HPDE6-E6E7 (cell line): Measurements from ENCODE around the gene RSPO4.
A peak's percentile ranks its signal among the peaks of the same experiment; 100 is the strongest.

Experiments used
- DNase-seq: peaks from one replicate; pipeline ENCODE4 v3.0.0; 2011; ENCODE audit warnings: missing footprints; ENCODE audit errors: extremely low spot score

The RSPO4 gene

DNA sequence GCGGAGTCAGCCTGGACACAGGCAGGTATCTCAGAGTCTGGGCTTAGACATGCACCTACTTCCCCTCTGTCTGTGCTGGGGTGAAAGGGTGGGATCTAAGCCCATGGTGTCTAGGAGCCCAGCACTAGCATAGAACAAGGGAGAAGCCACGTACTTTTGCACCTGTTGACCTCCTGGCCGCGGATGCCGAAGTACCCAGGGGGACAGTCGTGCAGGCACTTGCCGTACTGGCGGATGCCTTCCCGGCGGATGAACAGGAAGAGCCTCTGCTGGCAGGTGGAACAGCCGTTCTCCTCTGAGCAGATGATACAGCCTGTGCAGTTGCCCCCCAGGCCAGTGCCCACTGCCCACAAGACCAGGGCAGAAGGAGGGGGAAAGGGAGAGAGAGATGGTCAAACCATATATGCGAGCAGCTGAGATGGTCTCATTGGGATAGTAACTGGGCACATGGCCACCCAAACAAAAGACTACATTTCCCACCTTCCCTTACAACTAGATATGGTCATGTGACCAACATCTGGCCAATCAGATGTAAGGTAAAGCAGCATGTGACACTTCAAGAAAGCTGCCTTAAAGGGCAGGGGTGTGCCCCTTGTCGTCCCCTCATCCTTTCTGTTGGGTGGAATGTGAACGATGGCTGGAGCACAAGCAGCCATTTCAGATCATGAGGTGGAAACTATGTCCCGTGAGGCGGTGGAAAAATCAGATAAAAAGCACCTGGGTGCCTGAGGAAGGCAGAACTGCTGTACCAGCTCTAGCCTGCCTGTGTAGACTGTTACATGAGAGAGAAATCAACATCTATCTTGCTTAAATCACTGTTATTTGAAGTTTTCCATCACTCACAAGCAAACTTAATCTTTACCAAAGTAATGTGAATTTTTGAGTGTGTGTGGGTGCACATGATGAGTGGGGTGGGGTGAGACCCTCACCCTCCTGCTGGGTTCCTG, 34.0 kb downstream of the RSPO4 start:
- DNase-seq = no peak

DNA sequence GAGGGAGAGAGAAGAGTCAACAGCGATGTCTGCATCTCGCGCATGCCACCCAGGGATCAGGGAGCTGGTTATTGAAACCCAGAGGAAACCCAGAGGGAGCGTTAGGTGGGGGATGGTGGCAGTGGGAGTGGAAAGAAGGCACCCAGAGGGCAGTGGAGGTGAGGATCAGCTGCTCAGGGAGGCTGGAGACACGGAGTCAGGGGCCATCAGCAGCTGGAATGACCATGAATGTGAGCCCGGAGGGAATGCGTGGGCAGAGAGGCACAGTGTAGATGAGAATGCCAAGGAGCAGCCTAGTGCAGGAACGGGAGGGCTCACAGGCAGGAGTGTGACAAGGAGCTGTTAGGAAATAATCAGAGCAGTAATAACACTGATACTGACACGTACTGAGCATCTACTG, 36.2 kb downstream of the RSPO4 start:
- DNase-seq = no peak

DNA sequence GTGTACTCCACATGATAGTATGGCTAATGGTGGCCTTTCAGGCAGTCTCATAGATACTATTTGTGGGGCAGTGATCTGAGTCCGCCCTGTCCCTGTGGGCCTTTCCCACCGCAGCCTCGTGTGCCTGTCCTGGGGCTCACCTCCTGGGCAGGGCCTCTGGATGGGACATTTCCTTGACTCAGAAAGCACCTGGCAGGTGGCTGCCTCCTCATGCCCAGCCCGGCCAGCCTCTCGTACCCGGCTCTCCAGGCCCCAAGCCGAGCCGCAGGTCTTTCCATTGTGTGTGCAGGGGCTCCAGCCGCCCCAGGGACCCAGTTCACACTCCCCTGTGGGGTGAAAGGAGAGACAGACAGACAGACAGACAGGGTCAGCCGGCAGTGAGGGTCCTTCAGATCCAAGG, 38.3 kb downstream of the RSPO4 start:
- DNase-seq = no peak

DNA sequence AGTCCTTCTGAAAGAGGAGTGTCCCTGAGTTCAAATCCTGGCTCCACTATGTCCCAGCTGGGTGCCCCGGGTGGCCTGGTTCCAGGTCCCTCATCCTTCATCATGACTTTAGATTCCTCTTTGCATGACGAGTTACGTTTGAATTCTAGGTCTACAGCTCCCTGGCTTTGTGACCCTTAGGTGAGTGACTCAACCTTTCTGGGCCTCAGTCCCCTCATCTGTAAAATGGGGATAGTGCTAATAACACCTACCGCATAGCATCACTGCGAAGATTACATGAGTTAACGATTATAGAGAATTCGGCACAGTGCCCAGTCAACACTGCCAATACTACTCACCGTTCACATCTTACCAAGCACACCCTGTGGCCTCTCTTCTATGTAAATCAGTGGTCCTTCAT, 39.4 kb downstream of the RSPO4 start:
- DNase-seq = no peak

DNA sequence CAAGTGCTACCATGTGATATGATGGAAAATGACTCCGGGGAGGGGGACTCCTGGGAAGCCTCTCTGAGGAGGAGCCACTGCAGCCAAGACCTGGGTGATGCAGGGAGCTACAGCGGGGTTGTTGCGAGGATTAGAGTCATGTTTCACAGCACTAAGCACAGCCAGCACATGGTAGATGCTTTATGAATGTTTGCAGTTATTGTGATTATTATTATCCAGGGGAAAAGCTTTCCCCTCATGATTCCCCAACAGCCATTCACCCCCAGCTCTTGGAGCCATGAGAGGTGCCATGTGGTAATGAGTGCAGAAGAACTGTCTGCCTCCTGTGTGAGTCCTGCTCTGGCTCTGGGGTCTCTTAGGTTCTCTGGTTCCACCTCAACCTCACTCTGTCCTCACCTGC, 39.9 kb downstream of the RSPO4 start:
- DNase-seq = no peak

DNA sequence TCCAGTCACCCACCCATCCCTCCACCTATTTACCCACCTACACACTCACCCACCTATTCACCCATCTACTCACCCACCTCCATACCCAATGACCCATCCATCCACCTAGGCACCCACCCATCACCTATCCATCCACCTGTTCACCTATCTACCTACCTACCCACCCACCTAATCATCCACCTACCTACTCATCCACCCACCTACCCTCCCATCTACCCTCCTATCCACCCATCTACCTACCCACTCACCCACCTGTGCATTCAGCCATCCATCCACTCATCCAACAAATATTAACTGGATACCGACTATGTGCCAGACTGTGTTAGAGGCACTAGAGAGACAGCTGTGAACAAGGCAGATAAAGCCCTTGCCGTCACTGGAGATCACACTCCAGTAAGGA, 40.3 kb downstream of the RSPO4 start:
- no peak for DNase-seq

DNA sequence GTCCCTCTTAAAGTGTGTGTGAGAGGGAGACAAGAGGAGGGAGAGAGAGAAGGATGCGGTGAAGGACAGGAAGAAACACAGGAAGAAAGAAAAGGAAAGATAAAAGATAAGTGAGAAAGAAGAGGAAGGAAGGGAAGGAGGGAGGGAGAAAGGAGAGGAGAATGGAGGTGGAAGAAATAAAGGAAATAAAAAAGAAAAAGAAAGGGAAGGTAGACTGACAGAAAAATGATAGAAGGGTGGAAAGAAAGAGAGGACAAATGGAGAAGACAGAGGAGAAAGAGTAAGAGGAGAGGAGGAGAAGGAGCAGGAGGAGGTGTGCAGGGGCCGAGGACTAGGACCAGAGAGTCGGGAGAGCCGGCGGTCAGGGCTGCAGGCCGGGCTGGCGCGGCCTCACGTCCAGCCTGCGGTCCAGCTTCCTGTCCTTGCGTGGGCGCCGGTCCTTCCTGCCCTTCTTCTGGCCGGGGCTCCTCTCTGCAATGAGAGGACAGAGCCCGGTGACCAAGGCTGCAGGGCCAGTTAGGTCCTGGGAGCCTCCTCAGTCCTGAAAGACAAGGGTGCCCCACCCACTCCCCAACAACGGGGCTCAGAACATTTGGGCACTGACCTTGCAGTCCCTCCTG, 42.0 kb downstream of the RSPO4 start:
- no peak for DNase-seq

DNA sequence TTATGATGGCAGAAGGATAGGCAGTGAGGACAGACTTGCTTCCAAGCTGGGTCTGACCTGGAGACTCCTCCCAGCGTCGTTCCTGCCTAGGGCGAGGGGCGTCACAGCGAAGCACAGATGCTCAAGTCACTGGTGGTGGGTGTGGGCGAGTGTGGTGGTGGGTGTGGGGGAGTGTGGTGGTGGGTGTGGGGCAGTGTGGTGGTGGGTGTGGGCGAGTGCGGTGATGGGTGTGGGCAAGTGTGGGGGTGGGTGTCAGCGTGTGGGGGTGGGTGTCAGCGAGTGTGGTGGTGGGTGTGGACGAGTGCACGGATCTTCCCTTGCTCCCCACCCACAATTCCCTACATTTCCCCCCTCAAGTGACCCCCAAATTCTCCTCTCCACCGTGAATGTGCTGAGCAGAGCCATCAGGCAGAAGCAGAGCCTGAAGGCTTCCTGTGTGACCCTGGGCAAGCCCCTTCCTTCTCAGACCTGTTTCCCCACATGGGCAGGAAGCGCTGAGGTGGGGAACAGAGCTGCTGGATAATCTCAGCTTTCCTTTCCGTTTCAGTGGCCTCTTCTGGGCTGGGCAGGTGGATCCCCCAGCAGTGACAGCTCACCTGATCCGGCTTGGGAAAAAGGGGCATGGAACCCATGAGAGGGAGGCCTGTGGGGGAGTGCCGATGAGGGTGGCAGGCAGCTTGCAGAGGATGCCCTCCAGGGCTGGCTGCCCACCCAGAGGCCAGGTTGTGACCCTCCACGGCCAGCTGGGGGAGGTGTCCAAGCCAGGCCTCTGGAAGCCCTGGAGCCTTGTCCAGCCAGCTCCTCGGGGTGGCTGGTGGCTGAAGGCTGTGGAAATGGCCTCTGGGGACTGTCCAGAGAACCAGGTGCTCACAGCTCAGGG, 42.9 kb downstream of the RSPO4 start:
- DNase-seq = no peak

DNA sequence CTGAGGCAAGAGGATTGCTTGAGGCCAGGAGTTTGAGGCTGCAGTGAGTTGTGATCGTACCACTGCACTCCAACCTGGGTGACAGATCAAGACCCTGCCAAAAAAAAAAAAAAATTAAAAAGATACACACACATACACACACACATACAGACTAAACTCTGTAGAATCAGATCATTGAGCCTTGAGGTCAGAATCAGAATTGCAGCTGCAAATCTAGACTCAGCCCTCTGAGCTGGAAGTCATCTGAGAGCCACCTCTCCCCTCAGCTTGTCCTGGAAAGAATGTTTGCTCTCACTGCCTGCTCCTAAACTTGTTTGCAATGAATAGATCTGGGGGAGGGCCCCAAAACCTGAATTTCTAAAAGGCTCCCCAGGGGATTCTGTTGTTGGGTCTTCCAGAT, 44.6 kb downstream of the RSPO4 start:
- DNase-seq = no peak

DNA sequence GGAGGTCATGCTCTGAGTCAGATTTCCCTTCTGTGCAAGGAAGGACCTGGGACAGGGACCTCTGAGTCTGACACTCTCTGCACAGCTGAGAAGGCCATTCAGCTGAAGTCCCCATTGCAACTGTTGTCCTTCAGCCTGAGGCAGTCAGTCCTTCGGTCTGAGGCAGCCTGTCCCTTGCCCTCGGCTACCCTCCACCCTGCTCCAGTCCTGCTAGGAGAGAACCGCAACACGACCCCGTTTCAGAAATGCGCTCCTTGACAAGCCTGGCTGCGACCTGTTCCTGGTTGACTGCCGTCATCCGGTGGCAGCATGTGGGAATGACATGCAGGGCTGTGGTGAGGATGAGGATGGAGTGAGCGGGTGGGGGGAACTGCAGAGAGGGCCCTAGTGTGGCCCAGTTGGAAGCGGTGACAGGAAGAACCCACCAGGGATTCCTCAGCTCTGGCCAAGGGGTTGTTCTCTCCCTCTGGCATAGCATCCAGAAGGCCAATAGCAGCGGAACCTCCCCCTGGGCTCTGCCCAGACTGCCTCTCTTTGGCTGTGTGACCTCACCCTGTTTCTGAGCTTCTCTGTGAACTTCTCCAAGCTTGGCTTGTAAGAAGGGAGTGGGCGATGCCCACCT, 45.7 kb downstream of the RSPO4 start:
- peak; percentile 70 for DNase-seq

DNA sequence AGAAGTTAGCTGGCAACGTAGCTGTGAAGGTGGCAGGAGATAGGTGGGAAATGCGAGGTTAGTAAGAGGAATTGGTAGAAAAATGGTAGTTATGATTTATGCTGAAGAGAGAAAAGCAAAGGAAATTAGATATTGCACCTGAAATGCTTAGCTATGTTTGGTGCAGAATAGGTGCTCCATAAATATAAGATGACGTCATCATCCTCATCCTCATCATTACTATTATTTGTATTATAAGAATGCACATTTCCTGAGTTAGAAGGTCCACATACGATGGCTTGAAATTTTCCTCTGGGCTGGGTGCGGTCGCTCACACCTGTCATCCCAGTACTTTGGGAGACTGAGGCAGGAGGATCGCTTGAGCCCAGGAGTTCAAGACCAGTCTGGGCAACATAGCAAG, 46.5 kb downstream of the RSPO4 start:
- no peak for DNase-seq

DNA sequence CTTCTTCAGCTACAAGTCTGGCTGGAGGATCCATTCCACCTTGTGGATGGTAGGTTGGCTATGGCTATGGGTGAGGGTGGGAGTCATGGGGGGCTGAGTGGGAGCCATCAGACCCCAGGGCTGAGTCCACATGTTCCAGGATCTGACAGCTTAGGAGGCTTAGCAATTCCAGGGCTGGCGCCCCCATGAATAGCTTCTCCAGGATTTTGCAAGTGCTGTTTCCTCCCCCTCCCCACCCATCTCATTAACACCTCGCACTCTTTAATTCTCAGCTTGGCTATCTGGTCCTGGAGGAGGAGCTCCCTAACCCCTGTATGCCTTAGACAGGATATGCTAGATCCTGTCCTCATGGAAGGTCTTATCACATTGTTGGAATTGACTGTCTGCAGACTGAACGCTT, 47.0 kb downstream of the RSPO4 start:
- no peak for DNase-seq

DNA sequence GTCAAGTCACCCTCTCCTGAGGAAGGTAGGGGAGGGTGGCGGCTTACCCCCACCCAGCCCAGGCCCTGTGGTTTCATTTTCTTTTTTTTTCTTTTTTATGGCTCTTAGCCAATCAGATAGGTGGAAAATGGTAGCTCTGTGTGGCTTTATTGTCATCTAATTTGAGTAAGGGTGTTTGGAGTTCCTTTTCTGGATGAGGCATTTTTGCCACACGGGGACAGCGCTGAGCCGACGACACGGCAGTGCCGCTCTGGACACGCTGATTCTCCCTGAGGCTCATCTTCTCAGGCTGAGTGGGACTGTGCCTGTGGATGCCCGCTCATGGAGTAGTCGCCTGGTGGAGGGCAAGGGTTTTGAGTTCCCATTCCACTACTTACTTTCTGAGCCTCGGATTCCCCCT, 48.4 kb downstream of the RSPO4 start:
- no peak for DNase-seq

DNA sequence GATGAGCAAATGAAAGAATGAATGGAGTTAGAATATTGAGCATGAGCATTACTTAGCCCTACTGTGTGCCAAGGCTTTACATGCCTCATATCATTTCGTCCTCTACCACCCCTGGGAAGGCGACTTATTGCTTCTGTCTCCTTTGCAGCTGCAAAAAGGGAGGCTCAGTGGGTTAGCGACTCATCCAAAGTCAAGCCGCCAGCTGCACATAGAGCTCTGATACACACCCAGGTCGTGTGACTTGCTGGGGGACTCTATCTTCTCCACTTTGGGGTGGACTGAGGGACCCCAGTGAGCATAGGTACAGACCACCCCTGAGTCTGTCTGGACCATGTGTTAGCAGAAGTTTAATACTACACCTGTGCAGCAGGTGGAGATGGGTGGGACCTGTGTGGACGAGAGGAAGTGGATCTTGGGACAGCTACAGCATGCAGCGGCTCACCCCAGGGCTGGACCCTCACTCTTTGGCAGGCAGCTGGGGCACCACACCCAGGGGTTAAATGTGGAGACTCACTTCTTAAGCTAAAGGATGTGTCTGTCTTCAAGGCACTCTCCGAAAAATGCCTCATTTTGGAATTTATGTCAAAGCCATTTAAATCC, 49.8 kb downstream of the RSPO4 start:
- no peak for DNase-seq

DNA sequence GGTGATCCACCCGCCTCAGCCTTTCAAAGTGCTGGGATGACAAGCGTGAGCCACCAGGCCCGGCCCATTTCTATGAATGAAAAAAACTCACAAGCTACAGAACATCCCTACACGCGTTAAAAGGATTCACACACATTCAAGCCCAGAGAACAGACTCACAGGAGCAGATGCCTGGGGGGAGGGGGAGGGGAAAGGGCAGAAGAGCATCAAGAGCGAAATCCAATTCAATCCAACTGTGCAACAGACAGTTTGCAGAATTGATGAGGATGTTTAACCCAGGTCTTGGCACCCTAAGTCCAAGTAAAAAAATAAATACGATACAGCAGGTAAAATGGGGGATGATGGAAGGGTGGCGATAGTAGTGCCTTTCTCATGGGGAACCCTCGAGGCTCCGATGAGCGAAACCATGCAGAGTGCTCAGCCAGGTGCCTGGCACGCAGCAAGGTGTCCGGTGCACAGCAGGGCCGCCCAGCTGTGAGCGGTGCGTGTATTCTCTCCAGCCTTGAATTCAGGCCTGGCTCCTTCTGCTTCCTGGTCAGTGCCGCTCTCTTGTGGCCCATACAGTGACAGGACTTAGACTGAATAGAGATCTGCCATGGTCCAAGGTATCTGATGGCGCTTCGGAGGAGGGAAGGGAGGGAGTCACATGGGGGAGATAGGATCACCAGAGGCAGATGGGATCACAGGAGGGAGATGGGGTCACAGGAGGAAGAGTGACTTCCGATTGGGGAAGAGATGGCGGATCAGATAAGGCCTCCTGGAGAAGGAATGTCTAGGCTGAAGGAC, 50.5 kb downstream of the RSPO4 start:
- DNase-seq = no peak

DNA sequence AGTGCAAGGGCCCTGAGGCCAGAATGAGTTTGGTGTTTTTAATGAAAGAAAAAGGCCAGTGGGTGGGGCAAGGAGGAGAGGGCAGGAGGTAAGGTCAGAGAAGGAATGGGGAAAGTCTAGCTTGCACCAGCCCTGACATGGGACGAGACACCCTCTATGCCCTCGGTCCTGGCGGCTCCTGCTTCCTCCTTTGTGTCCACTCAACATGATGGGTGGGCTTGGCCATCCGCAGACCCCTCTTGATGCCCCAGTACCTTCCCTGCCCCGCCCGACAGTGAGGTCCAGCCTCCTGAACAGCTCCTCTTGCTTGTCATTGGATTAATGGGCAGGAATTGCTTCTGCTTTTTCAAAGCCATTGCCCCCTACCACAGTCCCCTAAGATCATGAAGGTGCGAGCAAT, 52.4 kb downstream of the RSPO4 start:
- no peak for DNase-seq

DNA sequence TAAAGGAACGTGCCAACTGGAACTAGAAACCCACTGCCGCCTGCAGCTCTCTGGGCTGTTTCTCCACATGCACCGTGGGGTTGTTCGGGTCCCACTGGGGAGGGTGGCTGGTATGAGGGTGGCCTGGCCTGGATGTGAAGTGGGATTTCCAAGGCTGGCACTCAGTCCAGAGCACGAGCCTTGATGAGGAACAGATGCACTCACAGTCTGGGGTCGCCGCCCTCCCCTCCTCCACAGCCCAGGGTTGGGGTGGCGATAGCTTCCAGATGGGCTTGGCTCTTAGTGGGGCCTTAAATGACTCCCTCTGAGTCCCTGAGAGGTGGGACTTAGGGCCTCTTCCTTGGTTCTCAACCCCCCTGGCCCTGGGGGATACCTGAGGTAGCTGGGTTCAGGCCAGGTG, 55.3 kb downstream of the RSPO4 start:
- no peak for DNase-seq

DNA sequence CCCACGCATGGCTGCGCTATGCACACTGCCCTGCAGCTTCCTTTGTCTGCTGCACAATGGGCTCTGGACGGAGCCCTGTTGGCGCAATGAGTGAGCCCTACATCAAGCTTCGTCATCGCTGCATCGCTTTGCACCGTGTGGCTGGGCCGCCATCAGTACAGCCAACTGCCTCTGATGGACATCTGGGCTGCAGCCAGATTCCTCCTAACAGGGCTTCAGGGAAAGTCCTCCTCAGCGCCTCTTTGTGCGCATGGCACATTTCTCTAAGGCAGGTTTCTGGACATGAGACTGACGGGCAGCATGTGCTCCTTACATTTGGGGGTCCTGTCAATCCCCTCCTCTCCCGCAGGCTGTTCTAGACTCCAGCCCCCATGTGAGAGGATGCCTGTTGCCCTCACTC, 56.3 kb downstream of the RSPO4 start:
- no peak for DNase-seq

DNA sequence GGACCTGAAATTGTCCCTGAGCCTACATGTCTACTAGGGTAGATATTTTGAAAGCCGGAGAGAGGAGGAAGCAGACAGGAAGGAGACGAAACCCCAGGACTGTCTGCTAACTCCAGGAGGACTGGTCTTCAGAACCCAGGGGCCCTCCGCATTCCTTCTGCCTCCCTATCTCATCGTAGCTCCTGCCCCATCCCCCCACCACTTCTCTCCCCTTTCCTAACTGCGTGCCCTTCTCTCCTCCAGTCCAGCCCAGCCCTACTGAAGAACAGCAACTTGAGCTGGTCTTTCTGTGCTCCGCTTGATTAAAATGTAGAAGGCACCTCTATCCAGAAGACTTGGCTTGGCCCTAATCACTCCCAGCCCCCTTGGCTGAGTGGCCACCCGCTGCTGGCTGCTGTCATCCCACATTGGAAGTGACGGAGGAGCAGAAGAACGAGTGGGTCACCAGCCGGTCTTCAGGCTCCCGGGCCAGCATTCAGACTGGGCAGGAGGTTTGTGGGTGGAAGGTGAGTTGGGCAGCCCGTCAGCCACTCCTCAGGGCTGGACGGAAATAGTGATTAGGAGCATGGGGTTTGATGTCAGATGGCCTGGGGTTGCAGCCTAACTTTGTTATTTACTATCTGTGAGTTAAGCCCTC, 57.2 kb downstream of the RSPO4 start:
- DNase-seq = no peak

DNA sequence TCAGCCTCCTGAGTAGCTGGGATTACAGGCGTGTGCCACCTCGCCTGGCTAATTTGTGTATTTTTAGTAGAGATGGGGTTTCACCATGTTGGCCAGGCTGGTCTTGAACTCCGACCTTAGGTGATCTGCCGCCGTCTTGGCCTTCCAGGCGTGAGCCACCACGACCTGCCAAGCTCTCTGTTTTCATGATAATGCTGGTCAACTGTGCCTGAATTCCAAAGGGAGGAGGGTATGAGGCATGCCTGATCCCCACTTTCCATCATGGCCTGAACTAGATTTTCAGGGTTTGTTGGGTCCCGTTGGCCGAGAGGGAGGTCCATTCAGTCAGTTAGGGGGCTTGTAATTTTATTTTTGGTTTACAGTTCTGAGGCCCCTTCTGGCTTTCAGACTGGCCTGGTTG, 58.0 kb downstream of the RSPO4 start:
- DNase-seq = no peak
